ENCODE data around the gene UTF1. TPM values are rescaled to one million over a fixed set of nuclear protein-coding genes. Genes with fewer than 3 reads are reported as not detected.

The UTF1 gene
- polyA plus RNA-seq, 1 donor from 2014 or later, result not detected

DNA sequence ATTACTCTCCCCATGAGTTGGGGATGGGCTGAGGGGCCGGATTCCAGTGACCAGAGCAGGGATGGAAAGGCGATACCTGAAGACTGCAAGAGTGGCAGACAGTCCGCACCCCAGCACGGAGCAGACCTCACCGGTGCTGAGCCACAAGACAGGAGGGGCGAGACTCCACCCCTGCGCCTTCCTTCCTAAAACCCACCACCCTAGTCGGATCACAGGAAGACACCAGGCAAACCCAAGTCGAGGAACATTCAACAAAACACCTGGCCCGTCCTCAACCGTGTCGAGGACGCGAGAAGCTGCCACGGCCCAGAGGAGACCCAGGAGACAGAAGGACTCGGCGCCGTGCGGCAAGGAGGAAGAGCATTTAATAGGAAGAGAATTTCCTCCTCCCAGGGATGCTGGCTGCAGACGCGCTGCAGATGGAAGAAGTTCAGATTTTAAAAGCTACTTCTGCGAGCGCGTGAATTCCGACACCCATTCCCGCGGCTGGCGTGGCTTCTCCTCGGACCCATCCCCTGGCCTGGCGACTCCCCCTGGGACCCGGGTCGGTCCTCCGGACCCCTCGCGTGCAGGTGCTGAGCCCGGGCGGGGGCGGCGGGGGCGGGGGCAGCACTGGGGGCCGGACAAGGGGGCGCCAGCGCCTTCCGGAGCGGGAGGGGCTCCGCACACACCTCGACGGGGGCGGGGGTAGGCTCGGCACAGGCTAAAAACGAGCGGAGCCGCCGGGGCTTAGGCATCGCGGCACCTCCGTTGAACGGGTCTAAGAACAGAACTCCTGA lies 563 bp upstream of the UTF1 start:
- TF ChIP-seq, protein P1, sequence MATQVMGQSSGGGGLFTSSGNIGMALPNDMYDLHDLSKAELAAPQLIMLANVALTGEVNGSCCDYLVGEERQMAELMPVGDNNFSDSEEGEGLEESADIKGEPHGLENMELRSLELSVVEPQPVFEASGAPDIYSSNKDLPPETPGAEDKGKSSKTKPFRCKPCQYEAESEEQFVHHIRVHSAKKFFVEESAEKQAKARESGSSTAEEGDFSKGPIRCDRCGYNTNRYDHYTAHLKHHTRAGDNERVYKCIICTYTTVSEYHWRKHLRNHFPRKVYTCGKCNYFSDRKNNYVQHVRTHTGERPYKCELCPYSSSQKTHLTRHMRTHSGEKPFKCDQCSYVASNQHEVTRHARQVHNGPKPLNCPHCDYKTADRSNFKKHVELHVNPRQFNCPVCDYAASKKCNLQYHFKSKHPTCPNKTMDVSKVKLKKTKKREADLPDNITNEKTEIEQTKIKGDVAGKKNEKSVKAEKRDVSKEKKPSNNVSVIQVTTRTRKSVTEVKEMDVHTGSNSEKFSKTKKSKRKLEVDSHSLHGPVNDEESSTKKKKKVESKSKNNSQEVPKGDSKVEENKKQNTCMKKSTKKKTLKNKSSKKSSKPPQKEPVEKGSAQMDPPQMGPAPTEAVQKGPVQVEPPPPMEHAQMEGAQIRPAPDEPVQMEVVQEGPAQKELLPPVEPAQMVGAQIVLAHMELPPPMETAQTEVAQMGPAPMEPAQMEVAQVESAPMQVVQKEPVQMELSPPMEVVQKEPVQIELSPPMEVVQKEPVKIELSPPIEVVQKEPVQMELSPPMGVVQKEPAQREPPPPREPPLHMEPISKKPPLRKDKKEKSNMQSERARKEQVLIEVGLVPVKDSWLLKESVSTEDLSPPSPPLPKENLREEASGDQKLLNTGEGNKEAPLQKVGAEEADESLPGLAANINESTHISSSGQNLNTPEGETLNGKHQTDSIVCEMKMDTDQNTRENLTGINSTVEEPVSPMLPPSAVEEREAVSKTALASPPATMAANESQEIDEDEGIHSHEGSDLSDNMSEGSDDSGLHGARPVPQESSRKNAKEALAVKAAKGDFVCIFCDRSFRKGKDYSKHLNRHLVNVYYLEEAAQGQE (IDR thresholded peaks at IDR 0.05; ENCODE audit: borderline replicate concordance), result no peak
- TF ChIP-seq, protein P2, sequence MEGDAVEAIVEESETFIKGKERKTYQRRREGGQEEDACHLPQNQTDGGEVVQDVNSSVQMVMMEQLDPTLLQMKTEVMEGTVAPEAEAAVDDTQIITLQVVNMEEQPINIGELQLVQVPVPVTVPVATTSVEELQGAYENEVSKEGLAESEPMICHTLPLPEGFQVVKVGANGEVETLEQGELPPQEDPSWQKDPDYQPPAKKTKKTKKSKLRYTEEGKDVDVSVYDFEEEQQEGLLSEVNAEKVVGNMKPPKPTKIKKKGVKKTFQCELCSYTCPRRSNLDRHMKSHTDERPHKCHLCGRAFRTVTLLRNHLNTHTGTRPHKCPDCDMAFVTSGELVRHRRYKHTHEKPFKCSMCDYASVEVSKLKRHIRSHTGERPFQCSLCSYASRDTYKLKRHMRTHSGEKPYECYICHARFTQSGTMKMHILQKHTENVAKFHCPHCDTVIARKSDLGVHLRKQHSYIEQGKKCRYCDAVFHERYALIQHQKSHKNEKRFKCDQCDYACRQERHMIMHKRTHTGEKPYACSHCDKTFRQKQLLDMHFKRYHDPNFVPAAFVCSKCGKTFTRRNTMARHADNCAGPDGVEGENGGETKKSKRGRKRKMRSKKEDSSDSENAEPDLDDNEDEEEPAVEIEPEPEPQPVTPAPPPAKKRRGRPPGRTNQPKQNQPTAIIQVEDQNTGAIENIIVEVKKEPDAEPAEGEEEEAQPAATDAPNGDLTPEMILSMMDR (IDR thresholded peaks at IDR 0.05; ENCODE audit: poor library complexity, severe bottlenecking), result no peak
- TF ChIP-seq EZH2 (IDR thresholded peaks at IDR 0.05; ENCODE audit: borderline replicate concordance, insufficient read depth, low read length, poor library complexity, severe bottlenecking) (no peak), TAF1 (IDR thresholded peaks at IDR 0.05; ENCODE audit: low read depth) (no peak), SMC3 (conservative IDR thresholded peaks at IDR 0.05; ENCODE audit: poor library complexity) (no peak), POLR2AphosphoS5 (IDR thresholded peaks at IDR 0.05) (no peak), RAD21 (conservative IDR thresholded peaks at IDR 0.05) (no peak), EP300 (conservative IDR thresholded peaks at IDR 0.05; ENCODE audit: poor library complexity, severe bottlenecking) (no peak), MXI1 (conservative IDR thresholded peaks at IDR 0.05; ENCODE audit: poor library complexity, severe bottlenecking) (no peak)
- Histone ChIP-seq H4K20me1 (ENCODE audit: insufficient read depth) (no peaks in the 10 kb centered on the region), H3K9me3 (ENCODE audit: low read length) (no peaks in the 10 kb centered on the region), H3K36me3 (ENCODE audit: insufficient read depth, low read length) (no peaks in the 10 kb centered on the region), H3K27me3 (ENCODE audit: insufficient read depth, low read depth, low read length) (peaks cover 60% of the 10 kb centered on the region), H3F3A (ENCODE audit: insufficient read depth, low read length, poor library complexity, severe bottlenecking) (no peaks in the 10 kb centered on the region), H3K79me2 (replicated peaks; ENCODE audit: insufficient read depth, low read length) (no peaks in the 10 kb centered on the region), H2AFZ (ENCODE audit: low read depth, low read length) (no peak overlapping the region), H3K4me3 (ENCODE audit: low read length) (no peak overlapping the region), H3K4me2 (ENCODE audit: low read length) (no peak overlapping the region), H3K9ac (ENCODE audit: low read length) (no peak overlapping the region), H3K9me2 (ENCODE audit: insufficient read depth, low read length) (no peaks in the 10 kb centered on the region), H3K27ac (ENCODE audit: low read length) (no peak overlapping the region)

DNA sequence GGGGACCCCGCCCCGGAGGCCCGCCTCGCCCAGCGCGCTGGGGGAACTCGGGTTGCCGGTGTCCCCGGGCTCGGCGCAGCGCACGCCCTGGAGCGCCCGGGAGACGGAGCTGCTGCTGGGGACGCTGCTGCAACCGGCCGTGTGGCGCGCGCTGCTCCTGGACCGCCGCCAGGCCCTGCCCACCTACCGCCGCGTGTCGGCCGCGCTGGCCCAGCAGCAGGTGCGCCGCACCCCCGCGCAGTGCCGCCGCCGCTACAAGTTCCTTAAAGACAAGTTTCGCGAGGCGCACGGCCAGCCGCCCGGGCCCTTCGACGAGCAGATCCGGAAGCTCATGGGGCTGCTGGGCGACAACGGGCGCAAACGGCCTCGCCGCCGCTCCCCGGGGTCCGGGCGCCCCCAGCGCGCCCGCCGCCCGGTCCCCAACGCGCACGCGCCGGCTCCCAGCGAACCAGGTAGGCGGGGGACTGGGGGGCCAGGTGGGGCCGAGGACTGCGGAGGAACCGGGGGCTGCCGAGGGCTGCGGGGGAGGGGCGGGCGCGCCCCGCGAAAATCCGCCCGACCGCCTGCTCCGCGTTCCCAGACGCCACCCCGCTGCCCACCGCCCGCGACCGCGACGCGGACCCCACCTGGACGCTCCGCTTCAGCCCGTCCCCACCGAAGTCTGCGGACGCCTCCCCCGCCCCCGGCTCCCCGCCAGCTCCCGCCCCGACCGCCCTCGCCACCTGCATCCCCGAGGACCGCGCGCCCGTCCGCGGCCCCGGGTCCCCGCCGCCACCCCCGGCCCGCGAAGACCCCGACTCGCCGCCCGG lies 574 bp downstream of the UTF1 start:
- Histone ChIP-seq H4K20me1 (ENCODE audit: insufficient read depth) (no peaks in the 10 kb centered on the region), H2AFZ (ENCODE audit: low read depth, low read length) (no peak overlapping the region), H3K9ac (ENCODE audit: low read length) (no peak overlapping the region), H3K4me3 (ENCODE audit: low read length) (peak overlapping the region; percentile 43), H3K79me2 (replicated peaks; ENCODE audit: insufficient read depth, low read length) (no peaks in the 10 kb centered on the region), H3K9me3 (ENCODE audit: low read length) (no peaks in the 10 kb centered on the region), H3F3A (ENCODE audit: insufficient read depth, low read length, poor library complexity, severe bottlenecking) (no peaks in the 10 kb centered on the region), H3K4me2 (ENCODE audit: low read length) (no peak overlapping the region), H3K27ac (ENCODE audit: low read length) (no peak overlapping the region), H3K36me3 (ENCODE audit: insufficient read depth, low read length) (no peaks in the 10 kb centered on the region), H3K27me3 (ENCODE audit: insufficient read depth, low read depth, low read length) (peaks cover 66% of the 10 kb centered on the region), H3K9me2 (ENCODE audit: insufficient read depth, low read length) (no peaks in the 10 kb centered on the region)
- TF ChIP-seq MXI1 (conservative IDR thresholded peaks at IDR 0.05; ENCODE audit: poor library complexity, severe bottlenecking), result peak; percentile 39
- no peak for TF ChIP-seq EP300 (conservative IDR thresholded peaks at IDR 0.05; ENCODE audit: poor library complexity, severe bottlenecking)
- TF ChIP-seq RAD21 (conservative IDR thresholded peaks at IDR 0.05), result peak; percentile 14
- no peak for TF ChIP-seq EZH2 (IDR thresholded peaks at IDR 0.05; ENCODE audit: borderline replicate concordance, insufficient read depth, low read length, poor library complexity, severe bottlenecking)
- no peak for TF ChIP-seq TAF1 (IDR thresholded peaks at IDR 0.05; ENCODE audit: low read depth)
- TF ChIP-seq, protein P2 (IDR thresholded peaks at IDR 0.05; ENCODE audit: poor library complexity, severe bottlenecking), result no peak
